Stimulated activated CD4-positive, alpha-beta T cell treated with anti-CD3 and anti-CD28 coated beads, Interleukin-12 subunit alpha, Interleukin-12 subunit beta, amount 100 ng/mL, for 24 hours (primary cell): ENCODE results near the gene PACS1.

Experiments
- DNase-seq, 2 experiments: peaks; one replicate each; pipeline ENCODE4 v3.0.0-alpha.2; 2020; ENCODE audit warnings: low read depth in 2 of 2

The PACS1 gene

DNA sequence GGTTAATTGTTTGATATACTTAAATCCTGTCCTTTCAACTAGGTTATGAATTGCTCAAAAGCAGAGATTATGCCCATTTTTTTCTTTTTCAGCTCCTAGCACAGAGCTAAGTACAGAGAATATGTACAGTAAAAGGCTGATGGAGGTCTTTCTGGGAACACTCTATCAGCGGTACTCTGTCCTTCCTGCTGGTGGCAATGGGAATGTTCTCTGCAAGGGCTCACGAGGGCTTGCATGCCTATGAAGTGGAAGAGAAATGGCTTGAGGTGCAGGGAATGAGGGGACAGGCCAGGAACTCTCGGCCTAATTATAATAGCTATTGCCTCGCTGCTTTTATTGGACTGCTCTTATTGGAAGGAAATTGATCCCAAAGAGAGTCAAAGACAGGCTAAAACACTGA is 114.7 kb downstream of the PACS1 start:
- DNase-seq: no peak

DNA sequence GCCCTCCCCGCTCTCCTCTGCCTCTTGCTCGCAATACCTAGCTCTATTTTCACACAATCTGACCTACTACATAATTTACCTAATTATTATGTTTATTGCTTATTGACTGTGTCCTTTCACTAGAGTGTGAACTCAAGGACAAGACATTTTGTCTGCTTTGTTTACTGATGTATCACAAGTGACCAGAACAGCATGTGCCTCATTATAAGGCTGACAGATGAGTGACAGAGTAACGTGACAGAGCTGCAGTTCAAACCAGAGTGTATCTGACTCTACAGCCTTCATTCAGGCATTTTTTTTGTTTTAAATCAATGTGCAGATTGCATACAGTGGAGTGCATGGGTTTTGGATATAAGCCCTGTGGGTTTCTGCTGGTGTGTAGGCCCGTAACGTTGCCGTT is 116.4 kb downstream of the PACS1 start:
- no peak for DNase-seq

DNA sequence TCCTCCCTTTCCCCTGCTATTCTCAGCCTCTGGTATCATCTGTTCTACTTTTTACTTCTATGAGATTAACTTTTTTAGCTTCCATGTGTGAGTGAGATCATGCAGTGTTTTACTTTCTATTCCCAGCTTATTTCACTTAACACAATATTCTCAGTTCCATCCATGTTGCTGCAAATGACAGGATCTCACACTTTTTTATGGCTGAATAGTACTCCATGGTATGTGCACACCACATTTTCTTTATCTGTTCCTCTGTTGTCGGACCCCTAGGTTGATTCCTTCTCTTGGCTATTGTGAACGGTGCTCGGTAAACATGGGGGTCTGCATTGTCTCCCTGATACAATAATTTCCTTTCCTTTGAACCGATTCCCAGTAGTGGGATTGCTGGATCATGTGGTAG is 117.4 kb downstream of the PACS1 start:
- DNase-seq: no peak

DNA sequence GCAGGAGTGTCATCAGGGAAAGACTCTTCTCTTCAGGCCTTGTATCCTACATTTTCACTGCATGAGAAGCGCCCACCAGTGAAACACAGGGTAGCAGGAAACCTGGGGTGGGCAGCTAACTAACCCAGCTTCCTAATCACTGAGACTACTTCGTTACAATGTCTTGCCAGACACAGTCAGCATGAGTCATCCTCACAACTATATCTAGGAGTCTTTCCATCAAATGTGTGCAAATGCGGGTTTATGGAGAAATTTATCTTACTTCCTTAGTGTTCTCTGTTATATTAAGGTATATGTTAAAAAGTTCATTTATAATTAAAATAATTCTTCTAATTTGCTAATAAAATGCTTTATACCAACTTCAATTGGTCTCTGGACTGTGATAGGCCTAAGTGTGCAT is 118.5 kb downstream of the PACS1 start:
- no peak for DNase-seq

DNA sequence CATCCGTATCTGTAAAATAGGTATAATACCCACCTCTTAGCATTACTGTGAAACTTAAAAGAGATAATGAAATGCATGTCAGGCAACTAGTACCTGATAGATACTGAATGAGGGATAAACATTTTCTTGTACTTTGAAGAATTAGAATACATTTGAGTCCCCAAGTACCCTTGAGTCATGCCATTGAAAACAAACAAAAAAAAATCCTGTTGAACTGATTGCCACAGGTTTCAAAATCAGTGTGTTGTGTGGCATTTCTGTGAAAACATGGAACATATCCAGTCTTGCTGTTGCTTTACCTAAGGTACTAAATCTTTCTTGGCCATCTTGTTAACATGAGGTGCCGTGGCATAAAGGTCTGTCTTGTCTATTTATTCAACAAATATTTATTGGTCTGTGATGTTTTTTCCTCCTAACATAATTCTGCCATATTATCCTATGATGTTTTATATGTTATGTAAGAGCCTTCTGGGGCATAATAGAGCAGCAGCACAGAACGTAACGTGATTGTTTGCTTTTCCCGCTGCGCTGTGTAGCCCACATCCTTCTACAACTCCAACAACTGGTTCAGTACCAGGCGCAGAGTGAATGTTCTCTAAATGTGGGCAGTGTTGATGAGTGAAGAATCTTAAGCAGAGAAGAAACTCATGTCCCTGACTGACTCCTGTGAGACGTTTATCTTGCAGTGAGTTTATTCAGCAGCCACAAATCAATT is 119.1 kb downstream of the PACS1 start:
- DNase-seq: no peak

DNA sequence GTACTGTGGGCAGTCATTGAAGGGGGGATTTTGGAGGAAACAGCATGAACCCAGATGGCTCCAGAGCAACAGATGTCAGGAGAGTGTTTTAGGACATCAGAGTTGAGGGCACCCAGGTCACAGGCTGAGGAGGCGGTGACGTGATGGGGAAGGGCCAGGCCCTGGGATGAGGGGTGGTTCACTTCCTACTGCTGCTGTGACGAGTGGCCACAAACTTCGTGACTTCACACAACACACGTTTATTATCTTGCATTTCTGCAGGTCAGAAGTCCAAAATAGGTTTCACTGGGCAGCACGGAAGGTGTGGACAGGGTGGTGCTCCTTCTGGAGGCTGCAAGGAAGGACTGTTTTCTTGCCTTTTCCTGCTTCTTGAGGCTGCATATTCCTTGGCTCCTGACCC is 120.7 kb downstream of the PACS1 start:
- DNase-seq: no peak

DNA sequence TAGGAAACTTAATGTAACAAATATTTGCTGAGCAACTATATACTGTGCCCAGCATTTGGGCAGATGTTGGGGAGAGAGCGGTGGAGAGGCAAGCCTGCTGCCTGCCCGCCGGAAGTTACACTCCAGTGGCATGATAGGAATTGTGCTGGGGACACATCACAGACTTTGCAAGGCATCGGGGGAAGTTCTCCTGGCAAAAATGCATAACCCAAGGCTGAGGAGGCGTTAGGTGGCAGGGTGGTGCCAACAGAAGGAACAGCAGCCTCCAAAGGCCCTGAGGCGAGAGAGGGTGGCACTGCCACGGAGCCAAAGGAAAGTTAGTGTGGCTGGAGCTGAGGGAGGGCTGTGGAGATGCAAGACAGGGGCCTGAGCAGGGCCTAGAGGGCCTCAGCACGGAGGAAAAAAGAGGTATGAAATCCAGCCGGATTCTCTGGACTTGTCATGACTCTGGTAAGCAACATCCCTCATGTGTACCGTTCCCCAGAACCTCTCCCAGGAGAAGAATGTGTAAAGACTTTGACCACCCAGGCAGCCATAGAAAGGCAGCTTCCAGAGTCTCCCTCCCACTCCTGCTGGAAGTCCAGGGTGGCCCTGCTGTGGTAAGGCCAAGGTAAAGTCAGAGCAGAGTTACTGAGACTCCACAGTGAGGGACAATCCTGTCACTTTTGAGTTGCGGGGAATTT is 122.2 kb downstream of the PACS1 start:
- DNase-seq: no peak

DNA sequence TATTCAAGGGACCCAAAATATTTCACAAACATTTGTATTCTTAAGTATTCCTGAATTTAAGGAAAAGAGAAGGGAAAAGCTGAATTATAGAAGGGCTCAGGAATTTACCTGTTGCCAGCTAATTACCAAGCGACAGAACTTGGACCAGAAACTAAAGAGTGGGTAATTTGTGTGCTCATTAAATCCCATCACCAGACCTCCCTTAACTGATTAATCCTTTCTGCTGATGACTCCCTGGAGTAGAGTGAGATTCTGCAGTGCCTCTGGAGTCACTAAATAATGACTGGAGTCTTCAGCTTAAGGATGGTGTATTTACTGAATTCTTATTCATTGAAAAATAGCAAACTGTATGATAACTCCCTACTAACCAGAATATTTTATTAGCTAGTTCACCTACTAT is 124.3 kb downstream of the PACS1 start:
- no peak for DNase-seq

DNA sequence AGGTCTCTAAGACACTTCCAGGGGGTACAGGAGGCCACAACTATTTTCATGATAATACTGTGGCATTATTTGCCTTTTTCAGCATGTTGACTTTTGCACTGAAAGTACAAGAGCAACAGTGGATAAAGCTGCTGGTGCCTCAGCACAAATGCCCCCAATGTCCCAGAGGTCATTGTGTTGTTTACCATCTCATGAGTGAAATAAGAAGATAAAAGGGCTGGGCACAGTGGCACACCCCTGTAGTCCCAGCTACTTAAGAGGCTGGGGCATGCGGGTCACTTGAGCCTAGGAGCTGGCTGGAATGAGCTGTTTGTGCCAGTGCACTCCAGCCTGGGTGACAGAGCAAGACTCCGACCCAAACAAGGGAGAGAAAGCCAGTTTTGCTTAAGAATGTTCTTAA is 125.8 kb downstream of the PACS1 start:
- no peak for DNase-seq

DNA sequence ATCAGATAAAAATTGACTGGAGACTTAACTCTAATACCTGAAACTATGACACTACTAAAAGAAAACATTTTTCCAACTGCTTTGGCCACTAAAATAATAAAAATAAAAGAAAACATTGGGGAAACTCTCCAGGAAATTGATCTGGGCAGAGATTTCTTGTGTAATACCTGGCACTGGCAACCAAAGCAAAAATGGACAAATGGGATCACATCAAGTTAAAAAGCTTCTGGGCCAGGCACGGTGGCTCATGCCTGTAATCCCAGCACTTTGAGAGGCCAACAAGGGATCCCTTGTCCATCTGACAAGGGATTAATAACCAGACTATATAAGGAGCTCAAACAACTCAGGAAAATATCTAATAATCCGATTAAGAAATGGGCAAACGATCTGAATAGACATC is 133.8 kb downstream of the PACS1 start:
- no peak for DNase-seq

DNA sequence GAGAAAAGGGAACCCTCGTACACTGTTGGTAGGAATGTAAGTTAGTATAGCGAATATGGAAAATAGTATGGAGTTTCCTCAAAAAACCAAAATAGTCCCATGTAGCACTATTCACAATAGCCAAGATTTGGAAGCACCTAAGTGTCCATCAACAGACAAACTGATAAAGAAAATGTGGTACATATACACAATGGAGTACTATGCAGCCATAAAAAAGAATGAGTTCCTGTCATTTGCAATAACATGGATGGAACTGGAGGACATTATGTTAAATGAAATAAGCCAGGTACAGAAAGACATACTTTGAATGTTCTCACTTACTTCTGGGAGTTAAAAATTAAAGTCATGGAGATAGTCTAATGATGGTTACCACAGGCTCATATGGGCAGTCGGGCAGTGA is 134.3 kb downstream of the PACS1 start:
- no peak for DNase-seq

DNA sequence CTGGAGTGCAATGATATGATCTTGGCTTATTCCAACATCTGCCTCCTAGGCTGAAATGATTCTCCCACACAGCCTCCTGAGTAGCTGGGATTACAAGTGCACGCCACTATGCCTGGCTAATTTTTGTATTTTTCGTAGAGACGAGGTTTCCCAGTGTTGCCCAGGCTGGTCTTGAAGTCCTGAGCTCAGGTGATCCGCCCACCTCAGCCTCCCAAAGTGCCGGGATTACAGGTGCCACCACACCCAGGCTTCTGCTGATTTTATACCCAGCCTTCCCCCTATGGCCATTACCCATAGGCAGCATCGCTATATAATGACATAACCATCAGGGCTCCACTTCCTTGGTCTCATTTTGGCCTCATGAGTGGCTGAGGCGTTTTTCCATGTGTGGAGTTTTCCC is 137.7 kb downstream of the PACS1 start:
- DNase-seq: no peak

DNA sequence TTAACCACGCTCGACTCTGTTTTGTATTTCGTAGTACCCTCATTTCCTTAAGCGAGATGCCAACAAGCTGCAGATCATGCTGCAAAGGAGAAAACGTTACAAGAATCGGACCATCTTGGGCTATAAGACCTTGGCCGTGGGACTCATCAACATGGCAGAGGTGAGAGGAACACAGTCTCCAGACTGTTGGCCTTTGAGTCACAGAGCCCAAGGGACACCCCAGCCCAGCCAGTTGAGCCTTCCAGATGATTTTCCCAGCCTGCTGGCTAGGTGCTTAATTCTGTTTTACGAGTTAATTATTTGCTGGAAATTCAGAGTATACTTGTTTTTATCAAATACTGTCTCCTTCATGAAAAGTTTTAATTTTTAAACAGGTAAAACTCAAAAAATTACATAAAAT is 141.0 kb downstream of the PACS1 start:
- DNase-seq: no peak

DNA sequence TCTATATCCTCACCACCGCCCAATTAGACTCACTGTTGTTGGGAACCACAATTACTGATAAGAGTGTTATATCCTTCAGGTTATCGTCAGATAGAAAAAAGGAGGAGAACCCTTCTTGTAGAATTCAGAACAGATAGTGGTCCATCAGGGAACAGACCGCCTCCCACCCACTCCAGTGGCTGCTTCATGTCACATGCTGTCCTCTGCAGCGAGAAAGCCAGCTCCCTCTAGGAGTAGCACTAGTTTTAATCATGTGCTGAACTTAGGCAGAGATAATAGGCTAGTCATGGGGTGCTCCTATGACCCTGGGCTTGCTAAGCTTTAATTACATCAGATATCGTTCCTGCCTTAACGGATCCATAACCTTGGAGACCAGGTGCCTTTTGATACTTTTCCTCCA is 146.8 kb downstream of the PACS1 start:
- DNase-seq: no peak

DNA sequence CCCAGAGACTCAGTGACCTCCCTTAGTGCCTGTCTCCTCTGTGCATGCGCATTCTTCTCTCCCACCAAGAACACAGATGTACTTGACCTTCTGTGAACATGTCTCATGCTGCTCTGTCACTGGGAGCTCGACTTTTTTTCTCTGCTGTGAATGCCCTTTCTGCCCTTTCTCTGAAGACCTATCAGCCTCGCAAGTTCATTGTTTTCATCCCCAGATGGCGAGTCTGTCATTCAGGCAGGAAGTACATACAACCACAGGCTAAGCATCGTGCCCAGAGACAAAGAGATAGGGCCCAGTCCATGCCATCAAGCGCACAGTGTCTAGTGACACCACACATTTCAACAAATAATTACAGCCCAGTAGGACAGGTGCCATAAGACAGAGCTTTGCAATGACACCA is 148.0 kb downstream of the PACS1 start:
- DNase-seq: no peak

DNA sequence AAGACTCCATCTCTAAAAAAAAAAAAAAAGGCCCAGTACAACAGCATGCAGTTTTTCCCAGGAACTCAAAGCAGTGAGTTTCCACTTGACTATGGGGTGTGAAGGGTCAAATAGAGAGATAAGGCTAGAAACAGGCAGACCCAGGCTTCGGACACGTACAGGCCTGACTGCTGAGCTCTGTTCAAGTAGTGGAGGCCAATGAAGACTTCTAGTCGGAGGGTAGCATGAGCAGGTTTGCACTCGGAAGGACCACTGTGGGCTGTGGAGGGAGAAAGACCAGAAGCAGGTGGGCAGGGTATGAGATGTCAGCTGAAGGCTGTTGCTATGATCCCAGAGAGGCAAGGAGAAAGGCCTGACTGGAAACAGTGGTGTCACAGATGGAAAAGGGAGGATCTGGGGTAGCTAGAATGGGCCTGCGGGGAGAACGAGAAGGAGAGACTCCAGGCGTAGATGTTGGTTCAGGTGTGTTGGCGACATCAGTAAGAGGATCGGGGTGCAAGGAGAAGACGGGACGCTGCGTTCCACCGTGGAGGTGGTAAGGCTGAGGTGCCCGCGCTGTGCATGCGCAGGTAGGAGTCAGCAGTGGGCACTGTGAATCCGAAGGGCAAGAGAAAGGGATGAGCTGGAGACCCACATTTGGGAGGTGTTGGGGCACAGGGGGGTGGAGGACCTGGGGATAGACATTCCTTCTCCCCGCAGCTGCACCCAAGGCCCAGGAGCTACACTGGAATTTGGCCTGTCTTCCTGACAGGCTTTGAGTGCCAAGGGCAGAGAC is 149.0 kb downstream of the PACS1 start:
- no peak for DNase-seq

DNA sequence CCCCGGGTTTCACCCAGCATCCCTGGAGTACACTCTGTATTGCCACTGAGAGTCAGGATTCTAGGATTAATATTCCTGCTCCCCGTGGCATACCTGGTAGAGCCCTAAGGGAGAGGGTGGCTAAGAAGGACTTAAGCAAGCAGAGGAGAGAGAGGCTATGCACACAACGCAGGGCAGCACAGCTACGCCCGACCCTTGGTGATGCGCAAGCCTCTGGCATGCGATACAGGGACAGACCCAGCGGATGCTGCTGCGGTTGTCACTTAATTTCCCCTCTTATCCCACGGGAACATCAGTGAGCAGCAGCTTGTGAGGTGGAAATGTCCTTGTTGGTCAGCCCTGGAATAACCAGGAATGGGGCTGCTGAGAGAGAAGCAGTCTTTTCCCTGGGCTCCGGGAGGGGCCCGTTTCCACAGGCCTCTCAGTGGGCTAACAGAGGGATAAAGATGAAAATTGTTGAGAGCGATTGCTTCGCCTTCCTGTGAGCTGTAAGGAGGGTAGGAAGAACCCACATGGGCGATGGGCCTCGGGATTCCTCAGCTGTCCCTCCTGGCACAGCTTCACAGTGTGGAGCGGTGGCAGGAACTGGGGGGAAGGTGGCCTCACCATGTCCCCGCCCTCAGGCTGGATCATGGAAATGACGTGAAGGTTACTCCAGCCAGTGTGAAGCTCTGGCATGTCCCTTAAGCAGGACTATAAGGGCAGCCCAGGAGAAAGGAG is 149.9 kb downstream of the PACS1 start:
- DNase-seq: no peak

DNA sequence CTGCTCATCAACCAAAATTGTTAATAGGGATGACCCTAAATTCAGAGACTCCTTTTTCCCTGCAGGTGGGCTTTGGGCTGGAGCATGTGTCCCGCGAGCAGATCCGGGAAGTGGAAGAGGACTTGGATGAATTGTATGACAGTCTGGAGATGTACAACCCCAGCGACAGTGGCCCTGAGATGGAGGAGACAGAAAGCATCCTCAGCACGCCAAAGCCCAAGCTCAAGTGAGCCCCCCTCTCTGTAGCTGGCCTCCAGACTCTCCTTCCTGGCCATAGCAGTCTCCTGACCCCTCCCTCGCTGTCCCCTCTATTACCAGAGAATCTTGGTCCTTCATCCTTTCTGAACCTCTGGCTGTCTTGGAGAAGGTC is 150.5 kb downstream of the PACS1 start:
- no peak for DNase-seq

DNA sequence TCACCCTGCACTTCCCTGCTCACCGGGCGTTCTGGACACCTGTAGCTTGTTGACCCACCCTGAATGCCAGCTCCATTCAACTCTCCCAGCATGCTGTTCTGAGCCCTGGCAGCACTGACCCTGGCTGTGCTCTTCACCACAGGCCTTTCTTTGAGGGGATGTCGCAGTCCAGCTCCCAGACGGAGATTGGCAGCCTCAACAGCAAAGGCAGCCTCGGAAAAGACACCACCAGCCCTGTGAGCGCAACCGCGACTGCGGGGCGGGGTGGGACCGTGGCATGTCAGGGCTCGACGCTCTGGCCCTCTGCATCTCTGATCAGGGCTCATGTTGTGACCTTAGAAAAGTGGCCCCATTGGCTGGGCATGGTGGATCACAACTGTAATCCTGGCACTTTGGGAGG is 150.9 kb downstream of the PACS1 start:
- no peak for DNase-seq

DNA sequence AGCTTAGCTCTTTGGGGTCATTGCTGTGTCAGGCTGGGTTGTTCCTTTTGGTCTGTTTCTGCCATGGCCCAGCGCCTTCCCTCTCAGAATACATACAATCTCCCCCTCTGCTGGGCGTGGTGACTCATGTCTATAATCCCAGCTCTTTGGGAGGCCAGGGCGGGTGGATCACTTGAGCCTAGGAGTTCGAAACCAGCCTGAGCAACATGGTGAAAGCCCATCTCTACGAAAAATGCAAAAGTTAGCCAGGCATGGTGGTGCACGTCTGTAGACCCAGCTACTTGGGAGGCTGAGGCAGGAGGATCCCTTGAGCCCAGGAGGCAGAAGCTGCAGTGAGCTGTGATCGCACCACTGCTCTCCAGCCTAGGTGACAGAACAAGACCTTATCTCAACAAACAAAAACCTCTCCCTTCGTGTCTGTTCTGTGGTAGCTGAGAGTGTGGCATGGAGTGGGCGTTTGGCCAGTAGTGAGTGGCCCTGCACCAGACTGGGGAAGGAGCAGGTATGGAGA is 151.7 kb downstream of the PACS1 start:
- no peak for DNase-seq

DNA sequence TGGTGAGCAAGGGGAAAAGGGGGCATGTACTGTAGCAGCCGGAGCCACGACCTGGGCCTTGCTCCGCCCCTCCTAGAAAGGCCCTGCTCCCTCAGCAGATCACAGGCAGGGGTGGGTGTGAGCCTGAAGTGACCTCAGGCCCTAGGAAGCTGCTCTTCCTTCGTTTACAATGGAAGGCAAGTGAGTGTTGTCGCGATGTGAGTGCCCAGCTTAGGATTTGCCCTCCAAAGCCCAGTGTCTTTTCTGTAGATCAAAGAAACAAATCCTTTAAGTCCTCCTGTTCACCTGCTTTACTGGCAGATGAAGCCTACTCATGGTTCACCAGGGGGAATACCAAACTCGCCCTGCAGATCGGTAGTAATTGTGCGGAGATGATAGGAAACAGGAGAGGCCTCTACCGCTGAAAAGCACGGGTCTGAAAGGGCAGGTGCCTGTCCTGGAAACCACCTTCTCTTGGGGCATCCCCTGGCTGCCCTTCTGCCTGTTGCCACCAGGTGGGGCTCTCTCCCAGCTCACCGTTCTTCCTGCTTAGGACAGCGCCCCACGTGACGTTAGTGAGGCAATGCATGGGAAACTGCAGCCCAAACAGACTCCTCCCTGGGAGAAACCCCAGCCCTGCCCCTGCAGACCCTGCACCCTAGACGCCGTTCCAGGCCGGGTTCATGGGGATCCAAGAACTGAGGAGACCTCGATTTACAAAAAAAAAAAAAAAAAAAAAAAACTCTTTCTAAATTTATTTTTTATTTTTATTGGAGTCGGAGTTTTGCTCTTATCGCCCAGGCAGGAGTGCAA is 152.5 kb downstream of the PACS1 start:
- DNase-seq: peak; percentile 87 to 89
